Fibroblast of the aortic adventitia (primary cell): ENCODE results near the gene AKT3. TPM values are rescaled to one million over a fixed set of nuclear protein-coding genes. Genes with fewer than 3 reads are reported as not detected.
A peak's percentile ranks its signal among the peaks of the same experiment; 100 is the strongest.

Experiments
- DNase-seq: peaks from one replicate; pipeline ENCODE4 v3.0.0-alpha.2; 2010; ENCODE audit warnings: low read depth
- H3K4me3 ChIP-seq: 2 replicates; pipeline ENCODE4 v1.5.1; 2011; ENCODE audit warnings: low read depth, mild to moderate bottlenecking, control low read depth, low read length, moderate library complexity
- CTCF ChIP-seq: IDR thresholded peaks from 2 replicates; pipeline ENCODE4 v1.5.1; 2011; ENCODE audit warnings: mild to moderate bottlenecking, low read length, control low read depth, inconsistent platforms; ENCODE audit not compliant: insufficient read depth
- total RNA-seq: library from RNA; depleted of rRNA; stranded (reverse); fragments of >200 nt; gene quantifications from 2 replicates; pipeline ENCODE4 v1.2.3, GENCODE V29; 2012; ENCODE audit warnings: low replicate concordance

Gene AKT3
- total RNA-seq, 1 donor: 36.6 TPM

- H3K4me3 ChIP-seq: no peak overlapping the region
- peak; percentile 9 for DNase-seq
- TF ChIP-seq CTCF: no peak
Measured at GRCh38 chr1:243562473-243562872, 287.6 kb downstream of the AKT3 start.

GRCh38 chr1:243561588-243562319, 288.3 kb downstream of the AKT3 start:
- no peak for TF ChIP-seq CTCF
- no peak for DNase-seq
- H3K4me3 ChIP-seq: no peak overlapping the region

- no peak overlapping the region for H3K4me3 ChIP-seq
- DNase-seq: no peak
- no peak for TF ChIP-seq CTCF
Measured at GRCh38 chr1:243559575-243560162, 290.4 kb downstream of the AKT3 start.

GRCh38 chr1:243558576-243558975, 291.5 kb downstream of the AKT3 start:
- no peak for TF ChIP-seq CTCF
- DNase-seq: no peak
- no peak overlapping the region for H3K4me3 ChIP-seq

- TF ChIP-seq CTCF: no peak
- no peak for DNase-seq
- H3K4me3 ChIP-seq: no peak overlapping the region
Measured at GRCh38 chr1:243557866-243558265, 292.2 kb downstream of the AKT3 start.

- no peak overlapping the region for H3K4me3 ChIP-seq
- no peak for TF ChIP-seq CTCF
- DNase-seq: no peak
Measured at GRCh38 chr1:243554686-243555085, 295.4 kb downstream of the AKT3 start.
